ENCODE data around the gene CSNK1G2.

Gene CSNK1G2

DNA sequence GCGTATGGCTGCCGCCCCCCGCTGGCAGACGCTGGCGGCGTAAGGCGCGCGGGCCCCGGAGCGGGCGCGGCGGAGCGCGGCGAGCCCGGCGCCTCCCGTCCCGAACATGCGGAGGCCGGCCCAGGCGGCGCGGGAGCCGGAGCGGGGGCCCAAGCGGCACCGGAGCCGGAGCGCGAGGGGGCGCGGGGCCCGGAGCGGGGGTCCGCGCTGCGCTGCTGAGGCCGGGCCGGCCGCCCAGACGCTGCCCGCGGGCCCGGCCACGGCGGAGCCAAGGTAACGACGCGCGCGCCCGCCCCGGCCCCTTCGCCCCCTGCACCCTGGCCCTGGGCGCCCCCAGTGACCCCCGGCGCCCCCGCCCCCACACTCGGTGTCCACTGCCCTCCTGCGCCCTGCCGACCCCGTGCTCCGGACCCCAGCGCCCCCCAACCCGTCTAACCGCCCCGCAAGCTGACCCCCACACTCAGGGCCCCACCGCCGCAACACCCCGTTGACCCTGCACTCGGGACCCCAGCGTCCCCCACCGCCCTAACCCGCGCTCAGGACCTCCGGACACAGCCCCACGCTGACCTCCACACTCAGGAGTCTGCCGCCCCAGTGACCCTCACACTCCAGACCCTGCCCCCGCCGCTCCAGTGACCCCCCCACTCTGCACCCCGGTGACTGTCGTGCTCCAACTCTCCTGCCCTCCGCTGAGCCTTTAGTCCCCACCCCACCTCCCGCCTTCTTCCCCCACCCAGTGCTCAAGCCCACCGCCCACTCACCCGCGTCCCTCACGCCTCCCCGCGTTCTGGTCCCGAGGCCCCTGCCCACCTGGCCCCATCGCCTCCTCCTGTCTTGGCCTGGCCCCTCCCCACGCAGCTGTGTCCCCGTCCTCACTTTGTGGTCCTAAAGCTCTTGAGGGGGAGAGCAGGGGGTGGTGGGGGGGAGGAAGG is at the start of gene CSNK1G2:
CSNK1G2 (plus strand) TSS at position 27 of the 932 bp plus-strand sequence. CDS start 28,601 bp downstream, outside the sequence.
- no peak for DNase-seq

- DNase-seq, result no peak
Observed at GRCh38 chr19:1893791-1894190, 47.2 kb upstream of the CSNK1G2 start.

- DNase-seq, result no peak
Observed at GRCh38 chr19:1896508-1896907, 44.5 kb upstream of the CSNK1G2 start.

- DNase-seq, result no peak
Observed at GRCh38 chr19:1901940-1902404, 39.0 kb upstream of the CSNK1G2 start.

DNA sequence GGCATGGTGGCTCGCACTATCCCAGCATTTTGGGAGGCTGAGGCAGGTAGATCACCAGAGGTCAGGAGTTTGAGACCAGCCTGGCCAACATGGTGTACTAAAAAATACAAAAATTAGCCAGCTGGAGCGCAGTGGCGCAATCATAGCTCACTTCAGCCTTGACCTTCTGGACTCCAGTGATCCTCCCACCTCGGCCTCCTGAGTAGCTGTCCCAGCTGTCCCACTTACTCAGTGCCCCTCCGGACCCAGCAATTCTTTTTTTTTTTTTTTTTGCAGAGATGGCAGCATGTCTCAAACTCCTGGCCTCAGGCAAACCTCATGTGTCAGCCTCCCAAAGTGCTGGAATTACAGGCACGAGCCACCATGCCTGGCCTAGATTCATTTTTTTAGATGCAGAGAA is 38.0 kb upstream of the CSNK1G2 start:
- no peak for DNase-seq

DNA sequence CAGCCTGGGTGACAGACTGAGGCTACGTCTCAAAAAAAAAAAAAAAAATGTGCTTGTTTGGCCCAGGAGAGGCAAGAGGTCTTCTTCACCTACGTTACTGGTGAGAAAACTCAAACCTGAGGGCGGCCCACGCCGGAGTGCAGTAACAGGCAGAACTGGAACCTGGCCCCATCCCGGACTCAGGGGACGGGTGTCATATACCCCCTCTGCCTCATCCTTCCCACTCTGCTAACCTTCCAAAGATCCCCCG is 36.2 kb upstream of the CSNK1G2 start:
- DNase-seq, result no peak

DNA sequence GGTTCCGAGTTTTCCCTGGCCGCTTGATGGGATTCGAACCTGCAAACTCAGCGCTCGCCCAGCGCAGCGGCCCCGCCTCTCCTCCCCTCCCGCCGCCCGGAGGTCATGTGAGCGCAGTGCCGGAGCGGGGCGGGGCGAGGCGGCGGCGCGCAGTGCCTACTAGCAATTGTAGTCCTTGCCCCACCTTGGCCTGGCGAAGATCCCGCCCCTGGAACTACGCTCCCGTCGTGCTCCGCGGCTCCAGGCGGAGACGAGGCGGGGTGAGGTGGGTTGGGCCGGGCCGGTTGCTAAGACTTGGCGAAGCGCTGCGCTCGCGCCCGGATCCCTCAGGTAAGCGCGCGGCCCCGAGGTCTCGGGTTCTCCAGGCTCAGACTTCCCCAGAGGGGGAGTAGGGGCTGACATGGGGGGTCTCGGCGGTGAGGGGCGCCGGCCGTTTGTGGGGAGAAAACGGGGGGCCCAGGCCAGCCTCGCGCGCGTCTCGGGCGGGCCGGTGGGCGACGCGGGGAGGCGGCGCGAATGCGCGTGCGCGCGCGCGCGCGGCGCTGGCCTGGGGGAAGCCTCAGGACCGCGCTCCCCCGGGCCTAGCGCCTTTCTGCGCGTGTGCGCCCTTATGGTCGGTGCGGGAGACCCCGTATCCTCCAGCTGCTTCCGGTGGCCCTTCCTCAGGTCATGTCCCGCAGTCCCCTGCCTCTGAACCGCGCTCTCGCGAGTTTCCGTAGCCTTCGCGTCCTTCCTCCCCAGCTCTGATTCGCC is 35.7 kb upstream of the CSNK1G2 start, which contains the start of the genes ADAT3 and SCAMP4:
ADAT3 (plus strand) TSS at position 290 of the 753 bp plus-strand sequence. CDS start 6,649 bp downstream, outside the sequence.
SCAMP4 (plus strand) TSS at position 290 of the 753 bp plus-strand sequence. CDS start 9,621 bp downstream, outside the sequence.
- peak; percentile 99 for DNase-seq

DNA sequence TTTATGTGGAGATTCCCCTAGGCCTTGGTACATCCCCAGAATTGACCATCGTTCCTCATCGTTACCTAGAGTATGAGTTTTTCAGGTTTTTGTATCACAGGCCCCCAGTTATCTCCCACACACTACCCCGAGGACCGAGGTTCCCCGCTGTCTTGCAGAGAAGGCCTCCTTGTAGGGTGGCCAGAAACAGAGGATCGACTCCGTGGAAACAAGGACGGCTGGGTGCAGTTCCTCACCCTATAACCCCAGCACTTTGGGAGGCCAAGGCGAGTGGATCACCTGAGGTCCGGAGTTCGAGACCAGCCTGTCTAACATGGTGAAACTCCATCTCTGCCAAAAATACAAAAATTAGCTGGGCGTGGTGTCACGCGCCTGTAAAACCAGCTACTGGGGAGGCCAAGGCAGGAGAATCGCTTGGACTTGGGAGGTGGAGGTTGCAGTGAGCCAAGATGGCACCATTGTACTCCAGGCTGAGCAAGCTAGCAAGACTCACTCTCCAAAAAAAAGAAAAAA is 35.1 kb upstream of the CSNK1G2 start:
- DNase-seq, result no peak

DNA sequence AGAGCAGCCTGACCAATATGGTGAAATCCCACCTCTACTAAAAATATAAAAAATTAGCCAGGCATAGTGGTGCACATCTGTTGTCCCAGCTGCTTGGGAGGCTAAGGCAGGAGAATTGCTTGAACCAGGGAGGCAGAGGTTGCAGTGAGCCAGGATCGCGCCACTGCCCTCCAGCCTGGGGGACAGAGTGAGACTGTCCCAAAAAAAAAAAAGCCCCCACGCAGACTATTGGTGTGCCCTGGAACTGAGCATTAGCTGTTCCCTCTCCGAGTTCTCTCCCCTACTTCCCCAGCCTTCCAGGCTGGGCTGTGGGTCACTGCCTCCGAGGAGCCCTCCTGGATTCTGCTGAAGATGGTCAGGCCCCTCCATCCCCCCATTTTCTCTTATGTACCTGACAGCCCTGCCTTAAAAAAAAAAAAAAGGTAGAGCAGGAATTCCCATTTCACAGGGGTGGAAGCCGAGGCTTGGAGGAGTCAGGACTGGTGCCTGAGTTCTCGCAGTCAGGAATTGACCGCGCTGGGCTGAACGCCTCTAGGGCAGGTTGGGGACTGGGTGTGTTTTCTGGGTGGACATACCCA is 33.9 kb upstream of the CSNK1G2 start:
- DNase-seq, result no peak

DNA sequence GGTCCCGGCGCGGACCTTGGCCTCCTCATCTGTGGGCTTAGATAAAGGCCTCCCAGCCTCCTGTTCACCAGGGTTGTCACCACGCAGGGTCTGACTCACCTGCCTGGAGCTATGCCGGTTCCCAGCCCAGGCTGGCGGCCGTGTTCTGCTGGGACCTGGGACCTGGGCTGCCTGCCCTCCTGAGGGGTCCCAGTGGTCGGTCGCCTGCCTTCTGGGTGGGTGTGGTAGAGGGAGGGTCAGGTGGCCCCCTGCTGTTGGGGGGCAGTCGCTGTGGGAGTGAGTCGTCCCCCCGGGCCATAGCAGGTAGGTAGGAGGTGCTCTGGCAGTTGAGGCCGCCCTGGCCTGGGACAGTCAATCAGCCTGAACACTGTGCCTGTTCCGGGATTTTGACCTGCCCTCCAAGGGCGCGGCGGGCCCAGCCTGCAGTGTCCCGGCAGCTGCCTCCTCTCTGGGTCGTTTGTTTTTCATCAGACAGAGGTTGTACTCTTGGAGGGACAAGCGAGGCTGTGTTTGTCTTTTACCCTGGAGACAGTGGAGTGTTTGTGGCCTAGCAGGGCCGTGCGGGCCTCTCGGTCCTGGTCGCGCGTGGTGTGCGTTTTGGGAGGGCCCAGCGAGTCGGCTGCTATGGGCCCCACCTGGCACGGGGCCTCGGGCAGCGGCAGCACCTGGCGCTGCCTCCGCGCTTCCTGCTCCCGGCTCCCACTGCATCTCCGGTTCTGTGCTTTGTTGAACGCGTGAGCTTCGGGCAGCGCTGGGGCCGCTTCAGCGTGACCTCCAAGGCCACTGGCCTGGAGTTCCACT is 33.2 kb upstream of the CSNK1G2 start:
- DNase-seq, result no peak

DNA sequence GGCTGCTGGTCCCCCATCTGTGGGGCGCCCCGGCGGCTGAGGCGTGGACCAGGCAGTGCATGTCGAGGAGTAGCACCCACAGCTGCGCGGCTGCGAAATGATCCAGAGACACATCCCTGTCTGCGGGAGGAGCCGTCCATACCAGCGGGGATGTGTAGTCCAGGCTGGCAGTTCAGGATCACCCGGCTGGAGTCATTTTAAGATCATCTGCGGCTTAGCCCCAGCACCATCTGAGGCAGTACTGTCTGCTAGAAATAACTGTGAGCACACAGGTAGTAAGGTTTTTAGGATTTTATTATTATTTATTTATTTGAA is 32.7 kb upstream of the CSNK1G2 start:
- no peak for DNase-seq

DNA sequence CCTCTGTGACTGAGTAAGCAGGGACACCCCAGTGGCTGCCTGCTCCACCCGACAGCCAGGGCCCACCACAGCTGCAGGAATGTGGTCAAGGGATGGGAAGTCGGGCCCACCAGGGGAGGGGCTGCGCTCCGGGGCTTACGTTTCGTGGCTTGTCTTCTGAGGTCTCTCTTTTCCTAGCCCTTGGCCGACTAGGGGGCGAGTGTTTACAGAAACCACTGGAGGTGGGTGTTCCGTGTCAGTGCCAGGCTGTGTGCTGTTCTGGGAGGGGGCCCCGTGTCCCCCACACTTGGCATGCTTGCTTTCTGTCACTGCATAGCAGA is 31.3 kb upstream of the CSNK1G2 start:
- no peak for DNase-seq

DNA sequence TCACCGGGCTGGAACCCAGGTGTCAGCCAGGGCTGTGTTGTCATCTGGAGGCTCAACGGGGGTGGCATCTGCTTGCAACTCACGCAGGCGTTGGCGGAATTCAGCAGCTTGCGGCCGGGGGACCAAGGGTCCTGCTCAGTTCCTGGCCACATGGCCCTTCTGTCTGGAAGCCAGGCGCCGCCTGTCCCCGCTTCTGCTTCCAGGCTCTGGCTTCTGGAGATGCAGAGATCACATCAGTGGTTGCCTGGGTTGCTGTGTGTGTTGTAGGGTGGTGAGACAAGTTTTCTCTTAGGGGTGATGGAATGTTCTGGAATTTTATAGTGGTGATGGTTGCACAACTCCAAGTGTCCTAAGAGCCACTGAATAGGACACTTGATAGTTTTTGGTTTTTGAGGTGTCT is 30.8 kb upstream of the CSNK1G2 start:
- no peak for DNase-seq

DNA sequence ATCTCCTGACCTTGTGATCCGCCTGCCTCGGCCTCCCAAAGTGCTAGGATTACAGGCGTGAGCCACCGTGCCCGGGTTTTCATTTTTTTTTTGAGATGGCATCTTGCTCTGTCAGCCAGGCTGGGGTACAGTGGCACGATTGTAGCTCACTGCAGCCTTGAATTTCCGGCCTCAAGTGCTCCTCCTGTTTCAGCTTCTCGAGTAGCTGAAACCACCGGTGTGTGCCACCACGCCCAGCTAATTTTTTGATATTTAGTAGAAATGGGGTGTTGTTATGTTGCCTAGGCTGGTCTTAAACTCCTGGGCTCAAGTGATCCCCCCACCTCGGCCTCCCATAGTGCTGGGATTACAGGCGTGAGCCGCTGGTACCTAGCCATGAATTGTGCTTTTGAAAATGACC is 29.9 kb upstream of the CSNK1G2 start:
- no peak for DNase-seq

GRCh38 chr19:1911995-1912394 is 29.0 kb upstream of the CSNK1G2 start:
- no peak for DNase-seq

- no peak for DNase-seq
Observed at GRCh38 chr19:1912760-1913505, 28.0 kb upstream of the CSNK1G2 start.

DNA sequence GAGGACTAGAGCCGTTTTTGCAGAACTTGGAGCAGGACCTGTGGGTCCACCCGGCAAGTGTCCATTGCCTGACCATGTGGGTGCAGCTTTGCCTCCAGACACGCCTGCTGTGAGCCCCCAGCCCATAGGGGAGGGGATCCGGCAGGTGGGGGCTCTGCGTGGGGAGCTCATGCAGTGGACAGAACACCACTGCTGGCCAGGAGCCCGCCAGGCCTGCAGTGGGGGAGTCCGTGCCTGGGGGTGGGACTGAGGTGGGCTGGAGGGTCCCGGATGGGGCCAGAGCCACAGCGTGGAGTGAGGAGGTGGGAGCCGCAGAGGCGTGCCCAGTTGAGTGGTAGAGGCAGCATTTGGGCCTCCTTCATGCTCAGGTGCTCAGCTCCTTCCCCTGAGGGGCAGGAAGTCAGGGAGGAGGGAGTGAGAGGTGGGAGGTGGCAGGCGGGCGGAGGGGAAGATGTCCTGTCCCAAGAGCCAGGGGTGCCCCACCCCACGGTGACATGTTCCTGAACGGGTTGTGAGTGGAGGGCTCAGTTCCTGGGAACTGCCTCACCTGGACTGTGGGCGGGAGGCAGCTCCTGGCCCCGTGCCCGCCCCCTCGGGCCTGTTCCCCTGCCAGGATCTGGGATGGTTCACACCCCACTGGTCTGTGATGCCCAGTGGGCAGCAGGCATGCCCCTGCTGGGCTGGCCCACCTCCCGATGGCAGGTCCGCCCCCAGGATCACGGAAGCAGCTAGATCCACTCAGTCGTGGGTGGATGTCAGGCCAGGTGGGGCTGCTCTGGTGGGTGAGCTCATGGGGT is 27.0 kb upstream of the CSNK1G2 start:
- DNase-seq, result no peak

GRCh38 chr19:1914826-1915341 is 26.1 kb upstream of the CSNK1G2 start:
- no peak for DNase-seq

DNA sequence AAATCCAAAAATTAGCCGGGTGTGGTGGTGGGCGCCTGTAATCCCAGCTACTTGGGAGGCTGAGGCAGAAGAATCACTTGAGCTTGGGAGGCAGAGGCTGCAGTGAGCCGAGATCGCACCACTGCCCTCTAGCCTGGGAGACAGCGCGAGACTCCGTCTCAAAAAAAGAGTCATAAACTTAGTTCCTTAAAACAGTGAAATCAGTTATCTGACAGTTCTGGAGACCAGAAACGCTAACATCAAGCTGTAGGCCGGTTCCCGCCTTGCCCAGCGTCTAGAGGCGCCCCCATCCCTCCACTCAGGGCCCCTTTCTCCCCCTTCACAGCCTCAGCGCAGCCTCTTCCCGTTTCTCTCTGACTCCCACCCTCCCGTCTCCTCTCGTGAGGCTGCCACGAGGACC is 23.8 kb upstream of the CSNK1G2 start:
- no peak for DNase-seq

DNA sequence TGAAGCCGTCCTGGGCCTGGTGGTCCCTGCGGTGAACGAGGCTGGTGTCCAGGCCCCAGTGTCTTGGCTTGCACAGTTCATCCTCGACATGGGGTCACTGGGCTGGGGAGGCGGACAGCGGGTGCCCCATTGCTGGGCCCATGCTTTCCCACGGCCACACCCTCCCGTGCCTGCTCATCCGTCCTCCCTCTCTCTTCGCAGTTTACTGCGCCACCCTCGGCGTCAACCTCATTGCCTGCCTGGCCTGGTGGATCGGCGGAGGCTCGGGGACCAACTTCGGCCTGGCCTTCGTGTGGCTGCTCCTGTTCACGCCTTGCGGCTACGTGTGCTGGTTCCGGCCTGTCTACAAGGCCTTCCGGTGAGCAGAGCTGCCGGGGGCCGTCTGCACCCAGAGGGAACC is 23.0 kb upstream of the CSNK1G2 start:
- DNase-seq, result no peak

GRCh38 chr19:1918975-1919374 is 22.0 kb upstream of the CSNK1G2 start:
- no peak for DNase-seq
